HFF-Myc (cell line): ENCODE data around the gene TLR9.

ENCODE experiments used
- DNase-seq: peaks from one replicate; pipeline ENCODE4 v3.0.0-alpha.2; 2011; ENCODE audit warnings: low read depth; ENCODE audit errors: extremely low read depth
- H3K4me3 ChIP-seq: replicated peaks from 2 replicates; pipeline ENCODE4 v1.5.1; 2011; ENCODE audit warnings: low read depth, mild to moderate bottlenecking, control low read depth, low read length
- TF ChIP-seq, protein P1 (sequence below): IDR thresholded peaks from 2 replicates; pipeline ENCODE4 v1.5.1; 2012; ENCODE audit warnings: mild to moderate bottlenecking, low read depth, low read length, control low read depth; ENCODE audit errors: missing control alignments

TLR9 gene

GRCh38 chr3:52240886-52241370 is 15.5 kb upstream of the TLR9 start:
- TF ChIP-seq, protein P1, sequence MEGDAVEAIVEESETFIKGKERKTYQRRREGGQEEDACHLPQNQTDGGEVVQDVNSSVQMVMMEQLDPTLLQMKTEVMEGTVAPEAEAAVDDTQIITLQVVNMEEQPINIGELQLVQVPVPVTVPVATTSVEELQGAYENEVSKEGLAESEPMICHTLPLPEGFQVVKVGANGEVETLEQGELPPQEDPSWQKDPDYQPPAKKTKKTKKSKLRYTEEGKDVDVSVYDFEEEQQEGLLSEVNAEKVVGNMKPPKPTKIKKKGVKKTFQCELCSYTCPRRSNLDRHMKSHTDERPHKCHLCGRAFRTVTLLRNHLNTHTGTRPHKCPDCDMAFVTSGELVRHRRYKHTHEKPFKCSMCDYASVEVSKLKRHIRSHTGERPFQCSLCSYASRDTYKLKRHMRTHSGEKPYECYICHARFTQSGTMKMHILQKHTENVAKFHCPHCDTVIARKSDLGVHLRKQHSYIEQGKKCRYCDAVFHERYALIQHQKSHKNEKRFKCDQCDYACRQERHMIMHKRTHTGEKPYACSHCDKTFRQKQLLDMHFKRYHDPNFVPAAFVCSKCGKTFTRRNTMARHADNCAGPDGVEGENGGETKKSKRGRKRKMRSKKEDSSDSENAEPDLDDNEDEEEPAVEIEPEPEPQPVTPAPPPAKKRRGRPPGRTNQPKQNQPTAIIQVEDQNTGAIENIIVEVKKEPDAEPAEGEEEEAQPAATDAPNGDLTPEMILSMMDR: no peak
- DNase-seq: no peak
- no peak overlapping the region for H3K4me3 ChIP-seq

- H3K4me3 ChIP-seq: peak overlapping the region; percentile 66
- TF ChIP-seq, protein P1: no peak
- DNase-seq: peak; percentile 88
These were observed 14.8 kb upstream of the TLR9 start for GRCh38 chr3:52240059-52240885.

- TF ChIP-seq, protein P1: peak; percentile 26
- peak within 1 kb of the TSS; percentile 66 for H3K4me3 ChIP-seq
- no peak for DNase-seq
These were observed 13.6 kb upstream of the TLR9 start, which contains the start of gene TWF2 for GRCh38 chr3:52238761-52239701. TSS of gene TWF2 (minus strand) at chr3:52239158. CDS start at chr3:52239016, 142 bp downstream.

GRCh38 chr3:52238193-52238760 is 12.8 kb upstream of the TLR9 start:
- peak overlapping the region; percentile 66 for H3K4me3 ChIP-seq
- TF ChIP-seq, protein P1: no peak
- no peak for DNase-seq

DNA sequence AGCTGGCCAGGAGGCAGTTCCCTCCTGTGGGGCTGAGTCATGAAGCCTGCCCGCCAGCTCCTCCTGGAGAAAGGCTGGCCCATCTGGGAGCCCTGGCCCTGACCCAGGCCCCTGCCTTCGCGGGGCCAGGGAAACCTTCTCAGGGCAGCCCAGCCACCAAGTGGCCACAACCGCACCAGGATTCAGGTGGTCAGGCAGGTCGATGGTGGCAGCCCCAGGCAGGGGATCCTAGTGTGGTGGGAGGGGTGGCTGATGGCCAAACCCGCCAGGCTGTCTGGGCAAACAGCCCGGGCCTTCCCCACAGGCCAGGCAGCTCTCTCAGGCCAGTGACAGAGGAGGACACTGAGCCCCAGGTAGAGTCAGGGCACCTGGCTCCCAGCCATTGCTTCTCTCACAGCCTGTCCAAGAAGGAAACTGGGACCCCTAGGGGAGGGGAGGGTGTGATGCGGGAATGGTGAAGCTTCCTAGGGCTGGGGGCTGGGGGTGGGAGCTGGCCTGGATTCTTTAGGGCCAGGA is 12.3 kb upstream of the TLR9 start:
- TF ChIP-seq, protein P1: no peak
- peak; percentile 67 for DNase-seq
- peak overlapping the region; percentile 66 for H3K4me3 ChIP-seq

DNA sequence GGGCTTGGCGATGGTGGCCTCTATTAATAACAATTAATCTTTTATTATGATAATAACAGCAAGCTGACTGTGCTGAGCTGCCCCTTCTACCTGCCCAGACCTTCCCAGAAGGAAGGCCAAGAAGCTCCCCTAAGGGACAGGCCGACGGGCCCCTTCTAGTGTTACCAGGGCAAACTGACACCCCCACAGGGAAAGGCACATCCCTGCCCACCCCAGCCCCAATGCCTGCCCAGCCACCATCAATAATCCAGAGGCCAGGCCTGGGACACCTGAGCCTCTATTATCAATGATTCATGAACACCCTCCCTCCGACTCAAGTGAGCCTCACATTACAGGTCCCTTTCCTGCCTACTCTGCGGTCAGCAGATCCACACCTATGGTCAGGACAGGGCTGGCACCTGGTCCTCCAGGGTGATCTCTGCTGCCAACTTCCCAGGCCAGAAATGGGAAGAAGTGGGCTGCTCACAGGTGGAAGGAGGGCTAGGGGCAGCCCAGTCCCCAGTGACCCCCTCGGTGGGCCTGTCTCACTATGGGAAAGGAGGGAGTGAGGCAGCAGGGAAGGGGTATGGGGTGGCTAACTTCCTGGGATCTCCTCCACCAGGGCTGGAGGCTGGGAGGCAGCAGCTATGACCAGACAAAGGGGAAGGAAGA is 11.7 kb upstream of the TLR9 start:
- DNase-seq: no peak
- peak overlapping the region; percentile 66 for H3K4me3 ChIP-seq
- TF ChIP-seq, protein P1: no peak
